PC-9 (cell line): ENCODE results near the gene INSIG2. TPM values are rescaled to one million over a fixed set of nuclear protein-coding genes. Genes with fewer than 3 reads are reported as not detected.

Experiments
- BruUV-seq: library from RNA; stranded (reverse); fragments of 400-500 nt; replicated peaks from 2 replicates; lab custom pipeline; 2021; lab: Mats Ljungman, UMichigan
- CTCF ChIA-PET: fragments of 300-600 bp; sonication (Branson Sonifier 250); formaldehyde crosslinking; loops from one replicate; lab custom pipeline; 2022; ENCODE audit warnings: antibody characterized with exemption; lab: Charles Lee
- POLR2A ChIA-PET: fragments of 300-600 bp; sonication (Branson Sonifier 250); formaldehyde crosslinking; loops from one replicate; lab custom pipeline; 2022; ENCODE audit warnings: antibody characterized with exemption; ENCODE audit not compliant: unreplicated experiment; lab: Charles Lee
- DNase-seq, 2 experiments: peaks; one replicate each; pipeline versions ENCODE4 v3.0.0 to v3.0.0-alpha.2; 2015 to 2022; ENCODE audit warnings: mixed read lengths in 1 of 2
- H2AFZ ChIP-seq: fragments of 200-600 bp; sonication (generic); 2 replicates; pipeline ENCODE4 v1.8.1; 2017; ENCODE audit warnings: antibody characterized with exemption
- H3F3A ChIP-seq: fragments of 200-600 bp; sonication (generic); 2 replicates; pipeline ENCODE4 v1.8.1; 2017; ENCODE audit warnings: antibody characterized with exemption, mild to moderate bottlenecking, low read depth; ENCODE audit not compliant: insufficient read depth
- H3K27ac ChIP-seq: fragments of 200-600 bp; sonication (generic); 2 replicates; pipeline ENCODE4 v1.6.1; 2016; ENCODE audit warnings: mixed run types
- H3K27me3 ChIP-seq: fragments of 200-600 bp; sonication (generic); 2 replicates; pipeline ENCODE4 v1.6.1; 2016; ENCODE audit warnings: low read depth, mixed run types; ENCODE audit not compliant: insufficient read depth
- H3K36me3 ChIP-seq: fragments of 200-600 bp; sonication (generic); 2 replicates; pipeline ENCODE4 v1.6.1; 2016; ENCODE audit warnings: low read depth, mixed run types
- H3K4me1 ChIP-seq: fragments of 200-600 bp; sonication (generic); replicated peaks from 2 replicates; pipeline ENCODE4 v1.6.1; 2016; ENCODE audit warnings: mixed run types; ENCODE audit not compliant: insufficient read depth
- H3K4me2 ChIP-seq: fragments of 200-600 bp; sonication (generic); 2 replicates; pipeline ENCODE4 v1.6.1; 2017; ENCODE audit warnings: mixed run types
- H3K4me3 ChIP-seq: fragments of 200-600 bp; sonication (generic); 2 replicates; pipeline ENCODE4 v1.6.1; 2016; ENCODE audit warnings: mixed run types
- H3K79me2 ChIP-seq: fragments of 200-600 bp; sonication (generic); 2 replicates; pipeline ENCODE4 v1.6.1; 2017; ENCODE audit warnings: low read depth, mixed run types
- H3K9me2 ChIP-seq: fragments of 200-600 bp; sonication (generic); 2 replicates; pipeline ENCODE4 v1.8.1; 2017; ENCODE audit warnings: mild to moderate bottlenecking; ENCODE audit not compliant: insufficient read depth
- H3K9me3 ChIP-seq: fragments of 200-600 bp; sonication (generic); 2 replicates; pipeline ENCODE4 v1.8.1; 2016; ENCODE audit warnings: low read depth; ENCODE audit not compliant: insufficient read depth
- H4K20me1 ChIP-seq: fragments of 200-600 bp; sonication (generic); 2 replicates; pipeline ENCODE4 v1.8.1; 2017; ENCODE audit not compliant: insufficient read depth
- EZH2 ChIP-seq: fragments of 200-600 bp; sonication (generic); IDR thresholded peaks from 2 replicates; pipeline ENCODE4 v1.8.0; 2017; ENCODE audit warnings: antibody characterized with exemption, low read depth
- intact Hi-C: fragments of 100-400 bp; cut with micrococcal nuclease; formaldehyde crosslinking; loops from one replicate; pipeline ENCODE4 v1.10.0; 2022; ENCODE audit not compliant: unreplicated experiment
- total RNA-seq: library from RNA; stranded (reverse); gene quantifications from 2 replicates; pipeline ENCODE4 v1.2.3, GENCODE V29; 2021
- TF ChIP-seq, protein P1 (sequence below): fragments of 200-600 bp; sonication (generic); conservative IDR thresholded peaks from 2 replicates; pipeline ENCODE4 v1.6.1; 2017; ENCODE audit warnings: mixed run types, antibody characterized with exemption, mild to moderate bottlenecking, moderate library complexity

The INSIG2 gene
- total RNA-seq, 1 experiment from 2014 or later: 33.6 TPM

DNA sequence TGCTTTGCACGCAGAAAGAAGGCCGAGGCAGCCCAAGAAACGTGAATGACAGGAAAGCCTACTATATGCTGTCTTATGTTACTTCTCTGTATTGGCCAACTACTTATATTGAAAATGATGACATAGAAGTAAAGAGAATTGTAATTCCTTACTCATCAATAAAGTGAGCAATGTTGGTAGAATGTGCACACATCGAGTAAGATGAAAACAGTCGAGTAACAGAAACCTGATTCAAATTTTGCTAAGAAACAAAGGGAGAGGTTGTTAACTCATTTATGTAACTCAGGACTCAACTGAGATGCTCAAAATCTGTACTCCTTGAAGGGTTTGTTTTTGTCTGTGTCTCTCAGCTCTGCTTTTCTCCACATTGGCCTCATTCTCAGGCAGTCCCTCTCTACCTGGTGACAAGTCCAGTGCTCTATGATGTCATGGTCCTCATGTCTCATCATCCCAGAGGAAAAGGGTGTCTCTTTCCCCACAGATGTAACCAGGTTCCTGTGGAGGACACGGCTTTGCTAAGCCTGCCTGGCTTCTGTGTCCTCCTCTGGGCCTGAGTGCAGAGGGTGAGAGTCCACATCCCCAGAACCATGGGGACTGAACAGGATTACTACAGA, 44.1 kb upstream of the INSIG2 start:
- intact Hi-C loops: no loop called here
- Histone ChIP-seq H3K4me2 (no peak overlapping the region), H3K79me2 (no peaks in the 10 kb centered on the region)

DNA sequence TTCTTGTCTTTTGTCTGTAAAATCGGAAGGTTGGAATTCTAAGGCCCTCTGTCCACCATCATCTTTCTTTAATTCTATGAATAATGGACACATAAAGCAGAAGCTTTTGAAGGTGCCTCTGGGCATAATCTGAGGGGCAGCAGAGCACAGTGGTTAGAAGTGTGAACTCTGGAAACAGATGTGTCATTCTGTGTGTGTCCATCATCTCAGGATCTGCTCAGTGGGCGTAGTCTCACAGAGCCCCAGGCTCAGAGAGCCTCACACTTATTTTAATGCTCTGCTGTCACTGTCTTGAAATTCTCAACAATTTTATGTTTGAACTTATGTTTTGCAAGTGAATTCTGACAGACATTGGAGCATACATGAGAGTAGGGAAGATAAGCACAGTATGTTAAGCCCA, 43.4 kb upstream of the INSIG2 start:
- Histone ChIP-seq H3K9me2 (no peaks in the 10 kb centered on the region; the same call in 1 of the 2 replicates), H3F3A (peaks cover 19% of the 10 kb centered on the region), H3K4me2 (no peak overlapping the region), H3K27me3 (no peaks in the 10 kb centered on the region), H3K79me2 (no peaks in the 10 kb centered on the region), H3K27ac (no peak overlapping the region), H4K20me1 (no peaks in the 10 kb centered on the region), H3K4me1 (peaks cover 42% of the 10 kb centered on the region), H3K36me3 (no peaks in the 10 kb centered on the region), H3K4me3 (no peak overlapping the region), H2AFZ (no peak overlapping the region), H3K9me3 (no peaks in the 10 kb centered on the region)
- ChIA-PET POLR2A (no interaction called here), CTCF (no interaction called here)
- DNase-seq: no peak
- TF ChIP-seq, protein P1, sequence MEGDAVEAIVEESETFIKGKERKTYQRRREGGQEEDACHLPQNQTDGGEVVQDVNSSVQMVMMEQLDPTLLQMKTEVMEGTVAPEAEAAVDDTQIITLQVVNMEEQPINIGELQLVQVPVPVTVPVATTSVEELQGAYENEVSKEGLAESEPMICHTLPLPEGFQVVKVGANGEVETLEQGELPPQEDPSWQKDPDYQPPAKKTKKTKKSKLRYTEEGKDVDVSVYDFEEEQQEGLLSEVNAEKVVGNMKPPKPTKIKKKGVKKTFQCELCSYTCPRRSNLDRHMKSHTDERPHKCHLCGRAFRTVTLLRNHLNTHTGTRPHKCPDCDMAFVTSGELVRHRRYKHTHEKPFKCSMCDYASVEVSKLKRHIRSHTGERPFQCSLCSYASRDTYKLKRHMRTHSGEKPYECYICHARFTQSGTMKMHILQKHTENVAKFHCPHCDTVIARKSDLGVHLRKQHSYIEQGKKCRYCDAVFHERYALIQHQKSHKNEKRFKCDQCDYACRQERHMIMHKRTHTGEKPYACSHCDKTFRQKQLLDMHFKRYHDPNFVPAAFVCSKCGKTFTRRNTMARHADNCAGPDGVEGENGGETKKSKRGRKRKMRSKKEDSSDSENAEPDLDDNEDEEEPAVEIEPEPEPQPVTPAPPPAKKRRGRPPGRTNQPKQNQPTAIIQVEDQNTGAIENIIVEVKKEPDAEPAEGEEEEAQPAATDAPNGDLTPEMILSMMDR: no peak
- TF ChIP-seq EZH2: no peak
- intact Hi-C loops: loop anchor here (5.0 kb wide), 2 partner anchors 122 to 157 kb away; no protein-coding TSS in a partner anchor
- BruUV-seq: no TSS peak

More for the DNA sequence above, 44.1 kb upstream of the INSIG2 start:
- Histone ChIP-seq H3K4me3 (no peak overlapping the region), H3K27ac (no peak overlapping the region), H3K4me1 (peaks cover 35% of the 10 kb centered on the region), H3K9me2 (no peaks in the 10 kb centered on the region; the same call in 1 of the 2 replicates), H3K9me3 (no peaks in the 10 kb centered on the region), H3K27me3 (no peaks in the 10 kb centered on the region), H3K36me3 (no peaks in the 10 kb centered on the region), H2AFZ (no peak overlapping the region), H4K20me1 (no peaks in the 10 kb centered on the region), H3F3A (peaks cover 15% of the 10 kb centered on the region)
- DNase-seq: peak in 1 of 2 experiments; percentile 45
- CTCF ChIA-PET: no interaction called here
- no TSS peak for BruUV-seq
- TF ChIP-seq EZH2: no peak
- POLR2A ChIA-PET: no interaction called here

DNA sequence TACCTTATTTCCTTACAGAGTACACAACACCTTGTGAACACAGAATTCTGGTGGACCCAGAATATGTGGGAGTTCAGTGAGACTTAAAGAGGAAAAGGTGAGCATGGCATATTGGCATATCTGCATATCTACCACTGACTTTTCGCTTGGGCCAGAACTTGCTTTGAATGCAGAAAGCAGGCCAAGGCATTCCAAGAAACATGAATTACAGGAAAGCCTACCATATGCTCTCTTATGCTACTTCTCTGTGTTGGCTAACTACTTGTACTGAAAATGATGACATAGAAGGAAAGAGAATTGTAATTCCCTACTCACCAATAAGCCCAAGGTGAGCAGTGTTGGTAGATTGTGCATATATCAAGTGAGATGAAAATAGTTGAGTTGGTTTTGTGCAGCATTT, 43.0 kb upstream of the INSIG2 start:
- Histone ChIP-seq H3K79me2 (no peaks in the 10 kb centered on the region), H3K9me2 (no peaks in the 10 kb centered on the region; the same call in 1 of the 2 replicates), H3K4me3 (no peak overlapping the region), H4K20me1 (no peaks in the 10 kb centered on the region), H3F3A (peaks cover 19% of the 10 kb centered on the region), H3K27ac (no peak overlapping the region), H2AFZ (no peak overlapping the region), H3K4me1 (peaks cover 46% of the 10 kb centered on the region), H3K4me2 (no peak overlapping the region), H3K36me3 (no peaks in the 10 kb centered on the region), H3K27me3 (no peaks in the 10 kb centered on the region), H3K9me3 (no peaks in the 10 kb centered on the region)
- intact Hi-C loops: loop anchor here (5.0 kb wide), 2 partner anchors 122 to 157 kb away; no protein-coding TSS in a partner anchor
- TF ChIP-seq EZH2: no peak
- TF ChIP-seq, protein P1: no peak
- ChIA-PET POLR2A (no interaction called here), CTCF (no interaction called here)
- no peak for DNase-seq
- BruUV-seq: no TSS peak
